Glomerular endothelial cell (primary cell): ENCODE results near the gene MRFAP1. TPM values are rescaled to one million over a fixed set of nuclear protein-coding genes. Genes with fewer than 3 reads are reported as not detected.
A peak's percentile ranks its signal among the peaks of the same experiment; 100 is the strongest.

Source experiments
- DNase-seq: peaks from one replicate; pipeline ENCODE4 v3.0.0-alpha.2; 2011; ENCODE audit warnings: low read depth, low spot score; ENCODE audit errors: extremely low read depth
- total RNA-seq: library from RNA; depleted of rRNA; stranded (reverse); fragments of >200 nt; gene quantifications from 2 replicates; pipeline ENCODE4 v1.2.3, GENCODE V29; 2015

Gene MRFAP1
- 210 and 221 TPM in 2 replicates for total RNA-seq

DNA sequence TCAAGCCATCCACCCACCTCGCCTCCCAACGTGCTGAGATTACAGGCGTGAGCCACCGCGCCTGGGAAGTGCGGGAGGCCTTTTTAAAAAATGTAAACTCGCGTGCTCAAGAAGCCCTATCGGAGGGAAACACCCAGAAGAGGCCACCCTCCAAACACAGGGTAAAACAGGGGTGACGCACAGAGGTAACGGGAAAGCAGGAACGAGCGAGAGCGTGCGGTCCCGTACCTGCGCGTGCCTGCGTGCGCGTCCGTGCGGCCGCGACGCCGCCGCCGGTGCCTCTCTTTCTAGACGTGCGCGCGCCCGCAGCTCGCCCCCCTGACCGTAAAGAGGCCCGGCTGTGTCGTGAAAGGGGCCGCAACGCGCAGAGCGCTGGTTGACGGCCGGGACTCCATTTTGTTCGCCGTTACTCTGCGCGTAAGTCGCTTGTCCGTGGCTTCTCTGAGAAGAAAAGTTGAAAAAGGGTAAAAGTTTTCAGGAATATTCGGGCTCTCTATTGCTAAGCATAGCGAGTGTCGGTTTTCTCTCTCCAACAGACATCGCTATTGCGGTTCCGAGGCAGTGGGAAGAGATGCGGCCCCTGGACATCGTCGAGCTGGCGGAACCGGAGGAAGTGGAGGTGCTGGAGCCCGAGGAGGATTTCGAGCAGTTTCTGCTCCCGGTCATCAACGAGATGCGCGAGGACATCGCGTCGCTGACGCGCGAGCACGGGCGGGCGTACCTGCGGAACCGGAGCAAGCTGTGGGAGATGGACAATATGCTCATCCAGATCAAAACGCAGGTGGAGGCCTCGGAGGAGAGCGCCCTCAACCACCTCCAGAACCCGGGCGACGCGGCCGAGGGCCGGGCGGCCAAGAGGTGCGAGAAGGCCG is at the start of gene MRFAP1:
TSS of gene MRFAP1 (plus strand) at position 394 of the 872 bp plus-strand sequence. CDS start at position 572, 178 bp downstream.
- peak; percentile 73 for DNase-seq

DNA sequence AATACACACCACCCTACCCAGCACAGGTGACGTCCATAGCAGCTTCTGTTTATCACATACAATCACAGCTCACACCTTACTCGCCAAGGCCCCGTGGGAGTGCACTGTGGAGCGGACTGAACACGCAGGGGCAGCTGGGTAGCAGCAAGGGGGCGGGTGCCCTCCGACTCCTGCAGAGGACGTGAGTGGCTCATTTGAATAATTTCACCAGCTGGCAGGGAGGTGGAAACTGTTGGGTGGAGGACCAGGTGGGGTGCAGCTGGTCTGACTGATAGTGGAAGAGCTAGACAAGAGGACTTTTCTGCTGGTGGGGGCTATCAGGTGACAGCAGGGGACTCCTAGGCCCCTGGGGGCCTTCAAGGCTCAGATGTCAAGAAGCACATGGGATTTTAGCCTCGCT is 49.2 kb upstream of the MRFAP1 start:
- no peak for DNase-seq

DNA sequence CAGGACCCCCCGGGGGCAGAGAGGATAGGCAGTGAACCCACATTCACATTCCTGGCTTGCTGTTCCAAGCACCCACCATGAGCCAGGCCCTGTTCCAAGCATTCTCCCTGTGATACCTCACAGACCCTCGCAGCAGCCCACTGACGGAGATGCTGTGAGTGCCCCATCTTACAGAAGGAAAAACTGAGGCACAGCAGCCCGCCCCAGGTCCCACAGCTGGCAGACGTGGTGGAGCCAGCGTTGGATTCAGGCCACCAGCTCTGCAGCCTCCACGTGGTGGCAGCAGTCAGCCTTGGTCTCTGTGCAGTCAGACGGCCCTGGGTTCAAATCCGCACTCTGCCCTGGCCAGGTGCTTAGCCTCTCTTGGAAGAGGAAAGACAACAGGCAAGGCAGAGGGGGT is 48.7 kb upstream of the MRFAP1 start:
- no peak for DNase-seq

DNA sequence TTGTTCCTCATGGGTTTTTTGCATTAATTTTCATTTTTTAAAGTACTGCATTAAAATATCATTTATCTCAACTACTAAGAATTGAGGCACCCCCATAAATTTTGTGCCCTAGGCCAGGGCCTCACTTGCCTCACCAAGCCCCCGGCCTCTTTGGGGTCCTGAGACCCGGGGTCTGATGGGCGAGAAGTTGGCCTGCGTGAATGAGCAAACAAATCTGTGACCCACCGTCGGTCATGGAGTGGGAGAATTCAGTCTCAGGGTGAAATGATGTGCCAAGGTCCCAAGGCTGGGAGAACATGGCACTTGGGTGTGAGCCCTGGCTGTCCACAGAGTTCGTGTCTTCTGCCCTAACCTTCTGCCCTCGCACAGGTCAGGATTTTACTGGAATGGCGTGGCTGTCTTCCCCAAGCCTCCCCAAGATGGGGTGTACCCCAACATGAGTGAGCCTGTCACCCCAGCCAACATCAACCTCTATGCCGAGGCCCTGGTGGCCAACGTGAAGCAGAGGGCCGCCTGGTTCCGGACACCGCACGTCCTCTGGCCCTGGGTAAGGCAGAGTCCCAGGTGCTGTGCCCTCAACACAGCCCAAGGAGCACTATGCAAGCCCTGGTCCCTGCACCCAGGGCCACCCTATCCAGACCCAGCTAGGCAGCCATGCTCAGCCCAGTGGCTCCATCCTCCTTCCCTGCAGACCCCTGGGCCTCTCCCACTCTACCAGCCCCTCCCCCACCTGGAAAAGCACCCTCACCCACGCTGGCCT is 47.5 kb upstream of the MRFAP1 start:
- no peak for DNase-seq

DNA sequence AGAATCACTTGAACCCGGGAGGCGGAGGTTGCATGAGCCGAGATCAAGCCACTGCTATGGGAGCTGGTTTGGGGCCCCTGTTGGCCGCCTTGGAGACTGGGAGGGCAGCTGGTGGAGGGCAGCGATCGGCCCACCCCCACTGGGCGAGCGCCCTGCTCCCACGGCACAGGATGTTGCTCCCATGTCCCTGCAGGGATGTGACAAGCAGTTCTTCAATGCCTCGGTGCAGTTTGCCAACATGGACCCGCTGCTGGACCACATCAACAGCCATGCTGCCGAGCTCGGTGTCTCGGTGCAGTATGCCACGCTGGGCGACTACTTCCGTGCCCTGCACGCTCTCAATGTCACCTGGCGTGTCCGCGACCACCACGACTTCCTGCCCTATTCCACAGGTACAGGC is 46.1 kb upstream of the MRFAP1 start:
- no peak for DNase-seq

DNA sequence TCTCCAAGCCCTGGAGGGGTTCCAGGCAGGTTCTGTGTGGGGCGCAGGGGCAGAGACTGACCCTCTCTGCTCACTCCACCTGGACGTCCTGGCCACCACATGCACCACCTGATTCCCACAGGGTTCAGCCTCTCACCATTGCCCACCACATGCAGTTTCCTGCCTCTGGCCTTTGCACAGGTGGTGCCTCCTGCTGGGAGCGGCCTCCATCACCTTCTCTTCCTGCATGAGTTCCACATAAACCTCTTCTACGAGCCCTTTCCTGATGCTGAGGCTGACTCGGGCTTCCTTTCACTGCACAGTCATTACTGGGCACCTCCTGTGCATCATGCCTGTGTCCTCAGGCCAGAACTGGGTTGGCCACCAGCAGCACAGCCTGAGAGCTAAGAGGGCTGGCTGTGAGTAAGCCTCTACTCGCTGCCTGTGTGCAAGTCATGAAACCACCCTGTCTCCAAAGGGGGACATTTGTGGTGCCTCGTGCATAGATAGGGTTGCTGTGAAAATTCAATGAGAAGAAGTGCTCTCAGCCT is 45.6 kb upstream of the MRFAP1 start:
- DNase-seq, result no peak

DNA sequence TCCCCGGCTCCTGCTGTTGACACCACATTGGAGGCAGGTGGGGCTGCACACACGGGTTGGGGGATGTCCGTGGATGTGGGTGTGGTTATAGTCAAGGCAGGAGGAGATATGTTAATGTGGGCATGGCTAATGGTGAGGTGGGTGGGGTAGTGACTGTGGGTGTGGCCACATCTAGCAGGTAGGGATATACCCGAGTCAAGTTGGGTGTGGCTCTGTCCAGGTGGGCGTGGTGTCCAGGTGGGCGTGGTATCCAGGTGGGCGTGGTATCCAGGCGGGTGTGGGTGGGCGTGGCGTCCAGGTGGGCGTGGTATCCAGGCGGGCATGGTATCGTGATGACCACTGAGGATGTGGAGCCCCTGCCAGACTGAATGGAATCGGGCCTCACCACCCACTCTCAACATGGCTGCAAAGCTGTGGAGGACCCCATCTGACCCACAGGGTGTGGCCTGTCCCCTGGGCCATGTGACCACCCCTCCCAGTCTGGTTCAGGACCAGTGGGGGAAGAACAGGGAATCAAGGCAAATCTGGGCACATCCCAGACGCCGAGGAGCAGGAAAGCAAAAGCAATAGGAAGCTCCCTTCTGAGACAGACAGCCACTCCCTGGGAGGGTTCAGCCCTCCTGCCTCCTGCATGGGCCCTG is 44.5 kb upstream of the MRFAP1 start:
- no peak for DNase-seq

DNA sequence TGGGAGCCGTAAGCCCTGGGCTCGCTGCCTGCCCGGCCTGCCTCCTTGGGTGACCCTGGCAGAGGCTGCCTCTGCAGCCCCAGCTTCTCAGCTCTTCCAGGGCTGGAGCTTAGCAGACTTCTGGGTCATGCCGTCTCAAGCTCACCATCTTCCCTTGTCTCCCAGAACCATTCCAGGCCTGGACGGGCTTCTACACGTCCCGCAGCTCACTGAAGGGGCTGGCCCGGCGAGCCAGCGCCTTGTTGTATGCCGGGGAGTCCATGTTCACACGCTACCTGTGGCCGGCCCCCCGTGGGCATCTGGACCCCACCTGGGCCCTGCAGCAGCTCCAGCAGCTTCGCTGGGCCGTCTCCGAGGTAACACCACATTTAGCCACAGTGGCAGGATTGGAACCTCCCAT is 43.5 kb upstream of the MRFAP1 start:
- no peak for DNase-seq

DNA sequence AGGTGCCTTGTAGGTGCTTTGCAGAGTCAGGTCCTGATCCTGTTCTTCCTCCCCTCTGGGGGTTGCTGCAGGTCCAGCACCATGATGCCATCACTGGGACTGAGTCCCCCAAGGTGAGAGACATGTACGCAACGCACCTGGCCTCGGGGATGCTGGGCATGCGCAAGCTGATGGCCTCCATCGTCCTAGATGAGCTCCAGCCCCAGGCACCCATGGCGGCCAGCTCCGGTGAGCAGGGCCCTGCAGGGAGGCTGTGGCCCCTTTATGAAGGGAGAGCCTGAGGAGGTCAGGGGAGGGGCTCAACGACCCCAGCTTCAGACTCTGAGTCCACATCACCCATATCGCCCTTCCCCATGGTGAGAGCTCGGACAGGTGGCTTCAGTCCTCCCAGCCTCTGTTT is 42.4 kb upstream of the MRFAP1 start:
- no peak for DNase-seq

DNA sequence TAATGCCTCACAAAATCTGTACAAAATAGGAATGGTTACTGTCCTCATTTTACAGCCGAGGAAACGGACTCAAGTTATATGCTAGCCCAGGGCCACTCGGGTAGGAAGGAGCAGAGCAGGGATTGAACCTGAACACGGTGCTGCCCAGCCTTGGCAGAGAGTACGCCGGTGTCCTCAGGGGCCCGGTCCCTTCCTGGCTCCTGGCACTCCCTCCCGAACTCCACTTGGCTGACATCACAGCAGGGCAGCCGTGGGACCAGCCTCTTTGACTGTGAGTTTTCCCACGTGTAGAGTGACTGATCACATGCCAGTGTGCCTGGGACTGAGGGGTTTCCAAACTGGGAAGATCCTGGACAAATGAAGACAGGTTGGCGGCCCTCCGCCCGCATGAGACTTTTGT is 41.8 kb upstream of the MRFAP1 start:
- DNase-seq, result no peak

DNA sequence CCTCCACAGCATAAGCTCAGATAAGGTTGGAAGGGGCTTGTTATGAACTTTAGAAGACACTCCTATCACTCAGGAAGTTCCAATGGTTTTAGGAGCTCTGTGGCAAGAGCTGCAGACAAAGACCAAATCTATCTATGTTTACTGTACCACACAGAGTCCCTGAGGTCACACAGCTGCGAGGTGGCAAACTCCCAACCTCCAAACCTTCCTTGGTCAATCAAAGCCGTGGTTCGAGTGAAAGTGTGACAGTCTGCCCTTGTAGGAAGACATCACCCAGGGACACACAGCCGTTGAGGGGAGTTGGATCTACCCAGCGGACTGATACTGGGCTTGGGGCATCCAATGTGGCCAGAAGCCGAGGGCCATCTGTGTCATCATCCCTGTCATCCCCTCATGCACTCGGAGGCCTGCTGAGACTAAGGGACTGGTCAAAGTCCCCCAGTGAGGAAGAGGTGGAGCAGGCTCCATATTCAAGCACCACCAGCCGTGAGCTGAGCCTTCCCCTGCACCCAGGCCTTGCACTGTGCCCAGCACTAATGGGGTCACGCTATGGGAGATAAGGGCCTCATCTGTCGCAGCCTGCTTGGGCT is 38.7 kb upstream of the MRFAP1 start:
- no peak for DNase-seq

DNA sequence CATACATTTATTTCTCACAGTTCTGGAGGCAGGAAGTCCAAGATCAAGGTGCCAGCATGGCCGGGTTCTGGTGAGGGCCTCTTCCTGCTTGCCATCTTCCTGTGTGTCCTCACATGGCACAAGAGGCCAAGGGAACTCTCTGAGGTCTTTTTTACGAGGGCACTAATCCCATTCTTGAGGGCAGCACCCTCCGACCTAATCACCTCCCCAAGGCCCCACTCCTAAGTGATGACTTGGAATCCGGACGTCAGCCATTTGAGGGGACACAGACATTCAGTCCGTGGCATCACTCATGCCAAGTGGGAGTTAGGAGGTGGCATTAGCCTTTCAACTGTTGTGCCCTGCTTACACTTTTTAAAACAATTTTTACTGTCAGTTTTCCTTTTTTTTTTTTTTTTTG is 38.2 kb upstream of the MRFAP1 start:
- no peak for DNase-seq

DNA sequence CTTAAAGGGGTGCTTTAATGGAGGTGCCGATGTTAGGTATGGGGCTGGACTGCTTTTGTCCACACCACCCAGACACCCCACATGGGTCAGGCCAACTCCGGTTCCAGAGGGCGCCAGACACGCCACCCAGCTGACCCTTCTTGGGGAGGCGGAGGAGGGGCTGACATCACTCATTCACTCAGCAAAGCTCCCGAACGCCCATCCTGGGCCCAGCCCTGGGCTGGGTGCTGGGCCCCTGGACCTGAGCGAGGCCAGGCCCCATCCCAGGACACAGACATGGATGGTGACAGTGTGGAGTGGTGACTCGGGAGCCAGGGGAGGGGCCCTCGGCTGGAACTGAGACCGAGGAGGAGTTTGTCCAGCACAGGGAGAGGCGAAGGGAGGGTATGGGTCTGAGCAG is 37.4 kb upstream of the MRFAP1 start:
- no peak for DNase-seq

DNA sequence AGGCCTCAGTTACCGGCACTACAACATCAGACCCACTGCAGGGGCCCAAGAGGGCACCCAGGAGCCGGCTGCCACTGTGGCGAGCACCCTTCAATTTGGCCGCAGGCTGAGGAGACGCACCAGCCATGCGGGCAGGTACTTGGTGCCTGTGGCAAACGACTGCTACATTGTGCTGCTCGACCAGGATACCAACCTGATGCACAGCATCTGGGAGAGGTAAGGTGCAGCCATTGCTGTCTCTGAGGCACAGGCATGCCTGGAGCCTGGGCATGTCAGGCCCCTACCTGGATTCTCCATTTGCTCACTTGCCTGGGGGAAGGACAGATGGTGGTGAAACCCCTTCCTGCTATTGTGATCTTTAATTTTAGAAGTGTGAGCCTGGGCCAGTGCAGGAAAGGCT is 35.4 kb upstream of the MRFAP1 start:
- DNase-seq, result no peak

DNA sequence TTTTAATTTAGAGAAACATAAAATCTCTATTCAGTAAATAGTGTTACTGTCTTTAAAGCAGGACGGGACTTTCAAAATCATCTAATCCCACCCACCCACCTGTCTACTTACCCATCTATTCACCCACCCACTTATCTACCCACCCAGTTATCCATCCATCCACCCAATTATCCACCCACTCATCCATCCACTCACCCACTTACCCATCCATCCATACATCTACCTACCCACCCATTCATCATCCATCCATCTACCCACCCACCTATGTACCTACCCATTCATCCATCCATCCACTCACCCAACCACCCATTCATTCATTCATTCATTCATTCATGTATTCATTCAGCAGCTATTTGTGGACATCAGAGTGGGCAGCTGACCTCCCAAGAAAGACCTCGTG is 34.9 kb upstream of the MRFAP1 start:
- no peak for DNase-seq

DNA sequence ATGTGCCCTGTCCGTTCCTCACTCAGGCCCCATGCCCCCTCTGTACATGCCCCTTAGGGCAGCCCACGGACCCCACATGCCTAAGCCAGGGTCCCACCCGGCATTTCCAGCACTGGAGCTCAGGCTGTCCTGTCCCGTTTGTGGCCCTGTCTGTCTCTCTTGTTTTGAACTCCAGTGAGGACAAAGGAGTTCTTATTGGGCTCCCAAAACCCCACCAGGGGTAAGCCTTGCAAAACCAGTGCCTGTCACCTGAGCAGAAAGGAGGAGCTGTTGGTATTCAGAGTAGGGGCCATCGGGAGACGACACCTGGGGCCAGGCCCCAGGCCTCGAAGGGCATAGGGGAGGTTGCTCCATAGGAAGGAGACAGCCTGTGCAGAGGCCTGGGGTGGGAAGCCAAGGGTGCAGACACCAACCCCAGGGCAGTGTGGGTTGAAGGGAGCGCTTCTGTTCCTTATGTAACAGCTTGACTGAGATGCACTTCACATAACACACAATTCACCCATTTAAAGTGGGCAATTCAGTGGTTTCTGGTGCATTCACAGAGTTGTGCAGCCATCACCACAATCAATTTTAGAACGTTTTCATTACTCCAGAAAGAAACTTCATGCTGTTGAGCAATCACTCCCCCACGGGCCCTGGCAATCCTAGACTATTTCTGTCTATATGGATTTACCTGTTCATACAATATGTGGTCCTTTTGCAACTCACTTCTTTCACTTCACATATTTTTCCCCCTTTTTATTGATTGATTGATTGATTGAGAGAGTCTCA is 33.8 kb upstream of the MRFAP1 start:
- no peak for DNase-seq

DNA sequence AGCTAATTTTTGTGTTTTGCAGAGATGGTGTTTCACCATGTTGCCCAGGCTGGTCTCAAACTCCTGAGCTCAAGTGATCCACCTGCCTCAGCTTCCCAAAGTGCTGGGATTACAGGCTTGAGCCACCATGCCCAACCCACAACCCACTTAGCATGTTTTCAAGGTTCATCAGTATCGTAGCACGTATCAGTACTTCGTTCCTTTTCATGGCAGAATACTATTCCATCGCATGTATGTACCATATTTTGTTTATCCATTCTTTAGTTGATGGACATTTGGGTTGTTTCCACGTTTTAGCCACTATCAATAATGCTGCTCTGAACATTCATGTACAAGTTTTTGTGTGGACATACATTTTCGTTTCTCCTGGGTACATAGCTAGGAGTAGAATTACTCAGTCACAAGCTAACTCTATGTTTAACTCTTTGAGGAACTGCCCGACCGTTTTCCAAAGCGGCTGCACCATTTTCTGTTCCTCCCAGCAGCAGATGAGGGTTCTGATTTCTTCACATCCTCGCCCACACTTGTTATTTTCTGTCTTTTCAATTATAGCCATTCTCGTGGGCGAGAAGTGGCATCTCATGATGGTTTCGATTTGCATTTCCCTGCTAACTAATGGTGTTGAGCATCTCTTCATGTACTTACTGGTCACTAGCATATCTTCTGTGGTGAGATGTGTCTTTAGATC is 33.0 kb upstream of the MRFAP1 start:
- no peak for DNase-seq

DNA sequence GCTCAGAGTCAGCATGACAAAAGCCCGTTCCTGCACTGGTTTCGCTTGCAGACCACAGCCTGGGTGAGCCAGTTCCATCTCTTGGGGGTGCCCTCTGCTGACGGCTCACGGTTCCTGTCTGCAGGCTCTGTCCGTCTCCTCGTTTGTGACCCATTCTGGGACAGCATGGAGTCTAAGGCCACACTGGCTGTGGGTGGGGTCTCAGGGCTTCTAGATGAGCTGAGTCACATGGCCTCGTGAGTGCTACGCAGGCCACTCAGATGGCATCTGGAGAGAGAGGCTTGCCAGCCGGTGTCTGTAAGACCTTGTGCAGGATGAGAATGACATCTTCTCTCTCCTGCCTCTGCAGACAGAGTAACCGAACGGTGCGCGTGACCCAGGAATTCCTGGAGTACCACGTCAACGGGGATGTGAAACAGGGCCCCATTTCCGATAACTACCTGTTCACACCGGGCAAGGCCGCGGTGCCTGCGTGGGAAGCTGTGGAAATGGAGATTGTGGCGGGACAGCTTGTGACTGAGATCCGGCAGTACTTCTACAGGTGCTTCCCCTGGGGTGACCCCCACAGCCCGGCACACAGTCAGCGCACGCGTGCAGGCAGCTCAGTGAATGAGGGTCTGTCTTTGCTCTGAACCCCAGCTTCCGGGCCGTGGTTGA is 31.6 kb upstream of the MRFAP1 start:
- DNase-seq, result no peak

DNA sequence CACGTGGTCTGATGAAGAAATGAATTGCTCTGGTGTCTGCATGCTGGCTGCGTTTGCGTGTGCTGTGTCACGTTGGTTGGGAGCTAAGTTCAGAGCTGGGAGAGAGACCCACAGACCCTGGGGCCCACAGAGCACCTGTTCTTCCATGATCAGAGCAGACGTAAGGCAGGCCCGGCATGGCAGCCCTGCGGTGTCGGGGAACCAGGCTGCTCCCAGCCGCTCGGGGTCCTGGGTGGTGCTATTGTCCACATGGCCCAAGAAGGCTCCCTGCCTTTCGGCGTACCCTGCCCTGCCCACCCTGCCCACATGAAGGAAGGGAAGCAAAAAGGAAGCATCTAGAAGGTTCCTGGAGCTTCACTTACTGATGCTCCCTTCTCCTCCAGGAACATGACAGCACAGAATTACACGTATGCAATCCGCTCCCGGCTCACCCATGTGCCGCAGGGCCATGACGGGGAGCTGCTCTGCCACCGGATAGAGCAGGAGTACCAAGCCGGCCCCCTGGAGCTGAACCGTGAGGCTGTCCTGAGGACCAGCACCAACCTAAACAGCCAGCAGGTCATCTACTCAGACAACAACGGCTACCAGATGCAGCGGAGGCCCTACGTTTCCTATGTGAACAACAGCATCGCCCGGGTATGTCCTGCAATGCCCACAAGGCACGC is 30.9 kb upstream of the MRFAP1 start:
- no peak for DNase-seq
